Dedifferentiated amniotic fluid mesenchymal stem cell (primary cell): ENCODE measurements around the gene MMP15.
"Not testable (repeated sequence)": the region's sequence is repeated elsewhere in the genome, so short reads cannot be mapped to it uniquely, and the experiment has no call there.

Experiments
- DNase-seq: peaks from one replicate; pipeline ENCODE4 v3.0.0-alpha.2; 2016; ENCODE audit errors: extremely low spot score

The MMP15 gene

GRCh38 chr16:57996406-57997175 lies 29.0 kb upstream of the MMP15 start:
- DNase-seq: no peak

- no peak for DNase-seq
Observed at GRCh38 chr16:57997176-57997527, 28.4 kb upstream of the MMP15 start.

- DNase-seq: no peak
Observed at GRCh38 chr16:57997528-57998265, 27.9 kb upstream of the MMP15 start.

GRCh38 chr16:57998486-57998885 lies 27.1 kb upstream of the MMP15 start:
- DNase-seq: no peak

GRCh38 chr16:57998992-57999365 lies 26.6 kb upstream of the MMP15 start:
- DNase-seq: no peak

- no peak for DNase-seq
Observed at GRCh38 chr16:57999366-57999970, 26.1 kb upstream of the MMP15 start.

GRCh38 chr16:57999971-58000705 lies 25.4 kb upstream of the MMP15 start, which contains the start of gene ZNF319:
TSS of gene ZNF319 (minus strand) at chr16:58000672. CDS start at chr16:57998265, 2,407 bp downstream.
- DNase-seq: no peak

- peak; percentile 60 for DNase-seq
Observed at GRCh38 chr16:58000706-58001676, 24.6 kb upstream of the MMP15 start, which contains the start of gene USB1. TSS of gene USB1 (plus strand) at chr16:58001407. CDS start at chr16:58001484, 77 bp downstream.

- no peak for DNase-seq
Observed at GRCh38 chr16:58001781-58002415, 23.7 kb upstream of the MMP15 start.

- no peak for DNase-seq
Observed at GRCh38 chr16:58002416-58002800, 23.1 kb upstream of the MMP15 start.

GRCh38 chr16:58002936-58003335 lies 22.6 kb upstream of the MMP15 start:
- DNase-seq: no peak

GRCh38 chr16:58004736-58005135 lies 20.8 kb upstream of the MMP15 start:
- DNase-seq: not testable (repeated sequence)

GRCh38 chr16:58009856-58010416 lies 15.6 kb upstream of the MMP15 start:
- no peak for DNase-seq

- no peak for DNase-seq
Observed at GRCh38 chr16:58010886-58011285, 14.7 kb upstream of the MMP15 start.

GRCh38 chr16:58011652-58012051 lies 13.9 kb upstream of the MMP15 start:
- DNase-seq: no peak

GRCh38 chr16:58012481-58012880 lies 13.1 kb upstream of the MMP15 start:
- no peak for DNase-seq

- no peak for DNase-seq
Observed at GRCh38 chr16:58013201-58013956, 12.2 kb upstream of the MMP15 start.

- no peak for DNase-seq
Observed at GRCh38 chr16:58016840-58017446, 8.6 kb upstream of the MMP15 start.

- no peak for DNase-seq
Observed at GRCh38 chr16:58018803-58019202, 6.8 kb upstream of the MMP15 start.
